NCI-H2107 treated with DMSO at 0.1 percent for 48 hours (cell line): ENCODE data around the gene ACSBG1.

Experiments used
- DNase-seq: peaks from one replicate; lab custom pipeline; 2025; ENCODE audit not compliant: unreplicated experiment; lab: John Stamatoyannopoulos, UW

ACSBG1 gene

GRCh38 chr15:78204351-78205309 lies 29.7 kb downstream of the ACSBG1 start:
- no peak for DNase-seq

- no peak for DNase-seq
Measured at GRCh38 chr15:78203346-78204225, 30.8 kb downstream of the ACSBG1 start.

GRCh38 chr15:78201281-78202190 lies 32.8 kb downstream of the ACSBG1 start:
- DNase-seq = no peak

GRCh38 chr15:78200276-78200930 lies 34.0 kb downstream of the ACSBG1 start:
- DNase-seq = no peak

GRCh38 chr15:78197632-78198031 lies 36.7 kb downstream of the ACSBG1 start:
- DNase-seq = no peak

- peak; percentile 2 for DNase-seq
Measured at GRCh38 chr15:78195735-78196201, 38.6 kb downstream of the ACSBG1 start.

- no peak for DNase-seq
Measured at GRCh38 chr15:78194568-78194925, 39.8 kb downstream of the ACSBG1 start.

GRCh38 chr15:78193731-78194567 lies 40.4 kb downstream of the ACSBG1 start:
- no peak for DNase-seq

GRCh38 chr15:78192826-78193594 lies 41.4 kb downstream of the ACSBG1 start:
- DNase-seq = no peak

- no peak for DNase-seq
Measured at GRCh38 chr15:78182821-78183220, 51.5 kb downstream of the ACSBG1 start.

GRCh38 chr15:78182336-78182700 lies 52.0 kb downstream of the ACSBG1 start:
- no peak for DNase-seq

GRCh38 chr15:78179906-78180305 lies 54.5 kb downstream of the ACSBG1 start:
- DNase-seq = no peak

GRCh38 chr15:78179286-78179840 lies 55.0 kb downstream of the ACSBG1 start:
- no peak for DNase-seq

GRCh38 chr15:78178064-78178463 lies 56.3 kb downstream of the ACSBG1 start:
- DNase-seq = no peak

GRCh38 chr15:78177447-78177873 lies 56.9 kb downstream of the ACSBG1 start:
- DNase-seq = no peak

GRCh38 chr15:78175330-78175729 lies 59.0 kb downstream of the ACSBG1 start:
- no peak for DNase-seq

- DNase-seq = no peak
Measured at GRCh38 chr15:78174401-78174800, 60.0 kb downstream of the ACSBG1 start.

GRCh38 chr15:78171864-78172472 lies 62.4 kb downstream of the ACSBG1 start:
- no peak for DNase-seq
